Muscle of arm (tissue), 12 donors: ENCODE measurements around the gene MMP27. TPM values are rescaled to one million over a fixed set of nuclear protein-coding genes. Genes with fewer than 3 reads are reported as not detected.

ENCODE experiments used
- DNase-seq: peaks from one replicate; pipeline ENCODE4 v3.0.0-alpha.2; 2013
- polyA plus RNA-seq, 12 donors: library from polyadenylated mRNA; unstranded; fragments of 120-200 nt; gene quantifications; one replicate each; pipeline ENCODE4 v1.2.1, GENCODE V29; 2013; ENCODE audit not compliant: insufficient read length in 12 of 12

The MMP27 gene
- polyA plus RNA-seq, 12 donors: 0.08 to 2.5 (median 0.29) TPM; not detected in 6

GRCh38 chr11:102703826-102704493, 1.6 kb downstream of the MMP27 start:
- no peak for DNase-seq

GRCh38 chr11:102695201-102695600, 10.4 kb downstream of the MMP27 start:
- no peak for DNase-seq

GRCh38 chr11:102685754-102686153, 19.8 kb downstream of the MMP27 start:
- no peak for DNase-seq

GRCh38 chr11:102685338-102685737, 20.2 kb downstream of the MMP27 start:
- DNase-seq: peak; percentile 40

- no peak for DNase-seq
These were observed 22.3 kb downstream of the MMP27 start for GRCh38 chr11:102683277-102683676.

GRCh38 chr11:102680945-102681344, 24.6 kb downstream of the MMP27 start:
- peak; percentile 48 for DNase-seq

GRCh38 chr11:102678022-102678421, 27.5 kb downstream of the MMP27 start:
- DNase-seq: no peak

- no peak for DNase-seq
These were observed 29.5 kb downstream of the MMP27 start for GRCh38 chr11:102676084-102676483.

GRCh38 chr11:102669664-102670063, 35.9 kb downstream of the MMP27 start:
- DNase-seq: no peak

GRCh38 chr11:102666331-102666957, 39.1 kb downstream of the MMP27 start:
- DNase-seq: no peak

- DNase-seq: no peak
These were observed 41.4 kb downstream of the MMP27 start for GRCh38 chr11:102664001-102664752.

- DNase-seq: no peak
These were observed 43.0 kb downstream of the MMP27 start for GRCh38 chr11:102662607-102663006.

- DNase-seq: no peak
These were observed 44.5 kb downstream of the MMP27 start for GRCh38 chr11:102661040-102661439.

- DNase-seq: no peak
These were observed 49.0 kb downstream of the MMP27 start for GRCh38 chr11:102656528-102656927.

GRCh38 chr11:102655547-102655946, 50.0 kb downstream of the MMP27 start:
- DNase-seq: no peak

GRCh38 chr11:102654761-102655160, 50.8 kb downstream of the MMP27 start:
- no peak for DNase-seq

GRCh38 chr11:102653744-102654291, 51.8 kb downstream of the MMP27 start:
- no peak for DNase-seq

- DNase-seq: no peak
These were observed 58.1 kb downstream of the MMP27 start for GRCh38 chr11:102647430-102647829.

- no peak for DNase-seq
These were observed 61.6 kb downstream of the MMP27 start for GRCh38 chr11:102643941-102644340.
